H7 (cell line): ENCODE results near the gene SLC5A1. TPM values are rescaled to one million over a fixed set of nuclear protein-coding genes. Genes with fewer than 3 reads are reported as not detected.

Experiments
- DNase-seq: peaks from one replicate; pipeline ENCODE4 v3.0.0; 2012
- H3K27me3 ChIP-seq: 2 replicates; pipeline ENCODE4 v1.6.0; 2011; ENCODE audit warnings: mild to moderate bottlenecking, low read length; ENCODE audit not compliant: control insufficient read depth, insufficient read depth
- H3K36me3 ChIP-seq: replicated peaks from 2 replicates; pipeline ENCODE4 v1.5.1; 2011; ENCODE audit warnings: low read length; ENCODE audit not compliant: control insufficient read depth, insufficient read depth
- H3K4me3 ChIP-seq: 2 replicates; pipeline ENCODE4 v1.5.1; 2011; ENCODE audit warnings: low read depth, mild to moderate bottlenecking, control low read depth, low read length, moderate library complexity; ENCODE audit not compliant: insufficient read depth
- total RNA-seq: library from RNA; depleted of rRNA; stranded (reverse); fragments of >200 nt; shearing (Covaris generic); gene quantifications from 2 replicates; pipeline ENCODE4 v1.2.3, GENCODE V29; 2014

SLC5A1 gene
- total RNA-seq, 1 experiment from 2014 or later, result not detected

DNA sequence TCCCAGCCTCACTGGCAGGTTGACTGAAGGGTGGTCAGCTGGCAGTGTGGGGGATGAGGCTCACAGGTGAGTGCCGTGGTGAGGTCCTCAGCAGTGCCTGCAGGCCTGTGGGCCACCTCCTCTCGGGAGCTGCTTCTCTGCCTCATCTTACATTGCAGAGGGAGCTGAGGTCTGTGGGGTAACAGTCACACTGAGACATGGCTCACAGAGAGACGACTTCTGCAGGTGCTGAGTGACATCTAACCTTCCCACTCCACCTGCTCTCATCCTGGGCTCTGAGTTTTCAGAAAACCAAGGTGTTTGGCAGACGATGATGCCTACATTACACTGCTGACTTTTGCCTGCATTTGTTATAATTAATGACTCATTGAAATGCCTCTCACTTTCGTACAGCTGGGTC, 8.8 kb upstream of the SLC5A1 start:
- Histone ChIP-seq H3K27me3 (no peaks in the 10 kb centered on the region), H3K36me3 (no peaks in the 10 kb centered on the region), H3K4me3 (no peak overlapping the region)
- no peak for DNase-seq

DNA sequence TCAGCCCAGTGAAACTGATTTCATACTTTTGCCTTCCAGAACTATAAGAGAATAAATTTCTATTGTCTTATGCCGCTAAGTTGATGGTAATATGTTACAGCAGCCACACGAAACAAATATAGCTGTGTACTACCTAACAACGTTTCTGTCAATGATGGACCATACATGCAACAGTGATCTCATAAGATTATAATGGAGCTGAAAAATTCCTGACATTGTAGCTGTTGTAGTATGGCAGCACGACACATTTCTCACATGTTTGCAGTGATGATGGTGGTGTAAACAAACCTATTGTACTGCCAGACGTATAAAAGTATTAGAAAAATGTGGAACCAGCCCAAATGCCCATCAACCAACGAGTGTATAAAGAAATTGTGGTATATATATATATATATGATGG, 5.8 kb upstream of the SLC5A1 start:
- no peaks in the 10 kb centered on the region for H3K27me3 ChIP-seq
- no peak overlapping the region for H3K4me3 ChIP-seq
- no peak for DNase-seq
- H3K36me3 ChIP-seq, result no peaks in the 10 kb centered on the region

DNA sequence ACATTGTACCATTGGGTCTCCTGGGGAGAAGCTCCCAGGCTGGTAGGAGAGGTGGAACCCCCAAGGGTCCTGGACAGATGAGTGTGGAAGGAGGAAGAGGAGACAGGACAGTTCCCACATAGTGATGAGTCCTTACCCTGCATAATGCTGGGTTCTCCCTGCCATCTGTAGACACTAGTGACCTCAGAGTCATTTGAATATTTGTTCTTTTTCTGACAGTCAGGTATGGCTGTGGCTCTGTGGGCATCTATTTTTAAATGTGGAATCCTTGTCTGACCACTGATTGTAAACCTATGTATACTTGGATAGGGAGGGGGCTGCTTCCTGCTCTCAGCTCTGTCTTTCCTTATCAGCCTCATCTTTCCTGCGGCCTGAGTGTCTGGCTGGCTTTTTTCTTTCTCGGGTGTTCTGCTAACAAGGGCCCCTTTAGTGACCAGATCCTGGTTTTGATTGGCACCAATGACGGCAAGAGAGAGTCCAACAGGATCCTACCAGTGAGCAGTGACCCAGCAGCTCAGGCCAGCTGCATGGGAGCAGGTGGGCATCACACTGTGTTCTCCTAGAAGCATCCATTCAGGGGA, 2.6 kb upstream of the SLC5A1 start:
- Histone ChIP-seq H3K4me3 (no peak overlapping the region), H3K36me3 (no peaks in the 10 kb centered on the region), H3K27me3 (no peaks in the 10 kb centered on the region)
- DNase-seq, result no peak

DNA sequence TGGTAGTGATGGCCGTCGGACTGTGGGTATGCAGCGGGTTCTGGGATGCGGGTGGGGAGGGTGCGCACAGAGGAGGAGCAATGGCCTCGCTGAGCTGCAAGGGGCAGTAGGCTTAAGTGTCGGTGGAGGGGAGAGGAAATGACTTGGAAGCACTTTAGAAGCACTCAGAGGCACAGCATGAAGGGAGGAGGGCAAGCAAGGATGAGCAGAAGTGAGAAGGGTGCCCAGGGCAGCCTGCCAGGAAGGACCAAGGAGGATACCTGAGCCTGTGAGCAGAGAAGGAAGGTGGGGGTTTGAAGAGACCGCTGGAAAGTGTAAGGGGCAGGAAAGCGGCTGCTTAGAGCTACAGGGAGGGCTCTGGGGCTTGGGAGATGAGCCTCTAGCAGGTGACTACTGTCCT, 330 bp downstream of the SLC5A1 start:
- no peaks in the 10 kb centered on the region for H3K36me3 ChIP-seq
- H3K4me3 ChIP-seq, result no peak overlapping the region
- H3K27me3 ChIP-seq, result no peaks in the 10 kb centered on the region
- no peak for DNase-seq

DNA sequence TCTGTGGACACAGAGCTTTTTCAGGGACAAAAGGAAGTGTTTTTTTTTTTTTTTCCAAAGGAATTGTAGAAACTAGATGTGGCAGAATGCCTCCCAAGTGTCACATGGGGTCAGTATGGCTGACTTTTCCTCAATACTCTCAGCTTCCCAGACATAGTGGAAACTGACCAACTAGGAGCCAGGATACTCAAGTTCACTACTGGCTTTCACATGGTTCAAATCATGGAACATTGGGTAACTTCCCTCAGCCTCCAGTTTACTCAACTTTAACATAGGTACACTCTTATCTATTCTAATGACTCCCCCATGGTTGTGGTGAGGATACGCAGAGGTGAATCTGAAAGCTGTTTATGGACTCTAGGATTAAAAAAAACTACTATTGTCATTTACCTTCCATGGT, 1.4 kb downstream of the SLC5A1 start:
- DNase-seq, result no peak
- H3K36me3 ChIP-seq, result no peaks in the 10 kb centered on the region
- H3K27me3 ChIP-seq, result no peaks in the 10 kb centered on the region
- no peak overlapping the region for H3K4me3 ChIP-seq

DNA sequence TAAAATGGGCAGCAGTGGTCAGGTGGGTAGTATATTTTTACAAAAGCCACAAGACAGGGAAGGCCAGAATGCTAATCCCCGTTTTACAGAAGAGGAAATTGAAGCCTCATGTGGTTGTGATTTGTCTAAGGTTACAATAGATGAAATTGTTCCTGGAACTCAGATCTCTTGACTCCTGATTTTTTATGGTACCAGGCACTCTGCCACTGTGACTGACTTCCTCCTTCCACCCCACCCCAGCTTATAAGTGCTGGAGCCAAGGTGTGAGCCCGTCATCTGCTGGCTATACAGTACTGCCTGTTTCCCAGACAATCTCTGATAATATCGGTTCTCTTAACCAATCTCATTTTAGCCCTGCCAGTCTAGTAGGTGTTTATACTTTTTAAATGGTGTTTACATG, 1.9 kb downstream of the SLC5A1 start:
- no peaks in the 10 kb centered on the region for H3K36me3 ChIP-seq

DNA sequence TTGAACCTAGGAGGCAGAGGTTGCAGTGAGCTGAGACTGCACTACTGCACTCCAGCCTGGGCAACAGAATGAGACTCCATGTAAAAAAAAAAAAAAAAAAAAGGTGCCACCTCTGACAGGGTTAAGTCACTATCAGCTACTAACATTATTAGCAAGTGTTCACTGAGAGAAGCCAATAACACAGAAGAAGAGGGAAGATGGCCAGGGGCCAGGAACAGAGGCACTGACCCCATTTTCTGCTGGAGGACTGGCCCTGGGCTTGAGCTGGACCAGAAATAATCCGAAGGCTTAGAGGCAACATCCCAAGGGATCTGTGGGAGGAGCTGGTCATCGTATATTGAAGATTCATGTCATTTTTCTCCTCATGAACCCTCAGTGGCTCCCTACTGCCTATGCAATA, 5.0 kb downstream of the SLC5A1 start:
- no peaks in the 10 kb centered on the region for H3K36me3 ChIP-seq
- DNase-seq, result no peak
- H3K27me3 ChIP-seq, result no peaks in the 10 kb centered on the region; the same call in 1 of the 2 replicates
- H3K4me3 ChIP-seq, result no peak overlapping the region

More for the DNA sequence above, 1.9 kb downstream of the SLC5A1 start:
- no peak overlapping the region for H3K4me3 ChIP-seq
- no peak for DNase-seq
- no peaks in the 10 kb centered on the region; the same call in 1 of the 2 replicates for H3K27me3 ChIP-seq

DNA sequence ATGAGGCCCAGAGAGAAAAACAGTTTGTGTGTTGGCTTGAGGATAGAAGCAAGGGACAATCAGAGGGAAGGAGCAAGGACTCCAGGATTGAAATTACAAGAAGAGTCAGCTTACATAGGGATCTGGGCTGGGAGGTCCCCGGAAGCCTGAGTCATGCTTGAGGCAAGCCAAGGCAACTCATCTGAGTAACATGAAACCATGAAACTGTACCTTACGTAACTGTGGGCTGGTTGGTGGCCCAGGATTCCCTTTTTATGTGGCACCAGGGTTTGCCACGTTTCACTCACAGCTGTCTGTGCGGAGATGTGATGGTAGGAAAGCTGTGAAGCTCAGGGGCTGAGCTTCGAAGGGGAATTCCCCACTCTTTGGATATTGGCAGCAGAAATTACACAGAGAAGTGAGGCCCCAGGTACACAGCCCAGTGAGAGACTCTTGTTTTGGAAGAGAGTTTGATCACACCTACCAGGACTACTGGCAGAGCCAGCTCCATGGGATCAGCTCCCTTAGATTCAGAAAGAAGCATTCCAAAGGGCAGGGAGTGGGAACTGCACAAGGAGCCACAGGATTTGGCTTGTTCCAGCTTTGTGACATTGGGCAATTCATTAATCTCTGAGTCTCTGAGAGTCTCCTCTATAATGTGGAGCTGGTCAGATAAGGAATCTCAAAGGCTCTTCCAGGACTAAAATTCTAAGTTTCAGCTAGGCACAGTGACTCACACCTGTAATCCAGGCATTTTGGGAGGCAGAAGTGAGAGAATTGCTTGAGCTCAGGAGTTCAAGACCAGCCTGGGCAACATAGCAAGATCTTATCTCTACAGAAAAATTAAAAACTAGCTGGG, 7.8 kb downstream of the SLC5A1 start:
- H3K36me3 ChIP-seq, result no peaks in the 10 kb centered on the region
- DNase-seq, result no peak
- H3K27me3 ChIP-seq, result no peaks in the 10 kb centered on the region; the same call in 1 of the 2 replicates
- no peak overlapping the region for H3K4me3 ChIP-seq

DNA sequence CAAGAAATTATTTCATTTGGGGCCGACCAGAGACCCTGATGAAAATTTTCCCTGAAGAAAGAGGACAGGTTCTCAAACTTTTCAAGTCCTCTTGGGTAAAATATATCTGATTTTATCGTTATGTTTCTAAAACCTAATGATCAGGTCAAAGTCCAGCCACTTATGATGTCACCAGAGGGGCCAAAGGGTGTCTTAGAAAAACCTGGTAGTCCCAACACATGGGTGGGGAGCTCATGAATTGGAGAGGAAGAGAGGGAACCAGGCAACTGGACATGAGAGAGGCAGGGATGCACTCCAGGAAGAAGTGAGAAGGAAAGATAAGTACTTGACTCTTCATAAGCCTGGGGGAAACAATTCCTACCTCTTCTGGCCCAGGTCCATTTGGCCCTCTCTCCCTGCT, 9.2 kb downstream of the SLC5A1 start:
- H3K4me3 ChIP-seq, result no peak overlapping the region
- no peaks in the 10 kb centered on the region for H3K36me3 ChIP-seq
- H3K27me3 ChIP-seq, result no peaks in the 10 kb centered on the region; the same call in 1 of the 2 replicates
- DNase-seq, result no peak

DNA sequence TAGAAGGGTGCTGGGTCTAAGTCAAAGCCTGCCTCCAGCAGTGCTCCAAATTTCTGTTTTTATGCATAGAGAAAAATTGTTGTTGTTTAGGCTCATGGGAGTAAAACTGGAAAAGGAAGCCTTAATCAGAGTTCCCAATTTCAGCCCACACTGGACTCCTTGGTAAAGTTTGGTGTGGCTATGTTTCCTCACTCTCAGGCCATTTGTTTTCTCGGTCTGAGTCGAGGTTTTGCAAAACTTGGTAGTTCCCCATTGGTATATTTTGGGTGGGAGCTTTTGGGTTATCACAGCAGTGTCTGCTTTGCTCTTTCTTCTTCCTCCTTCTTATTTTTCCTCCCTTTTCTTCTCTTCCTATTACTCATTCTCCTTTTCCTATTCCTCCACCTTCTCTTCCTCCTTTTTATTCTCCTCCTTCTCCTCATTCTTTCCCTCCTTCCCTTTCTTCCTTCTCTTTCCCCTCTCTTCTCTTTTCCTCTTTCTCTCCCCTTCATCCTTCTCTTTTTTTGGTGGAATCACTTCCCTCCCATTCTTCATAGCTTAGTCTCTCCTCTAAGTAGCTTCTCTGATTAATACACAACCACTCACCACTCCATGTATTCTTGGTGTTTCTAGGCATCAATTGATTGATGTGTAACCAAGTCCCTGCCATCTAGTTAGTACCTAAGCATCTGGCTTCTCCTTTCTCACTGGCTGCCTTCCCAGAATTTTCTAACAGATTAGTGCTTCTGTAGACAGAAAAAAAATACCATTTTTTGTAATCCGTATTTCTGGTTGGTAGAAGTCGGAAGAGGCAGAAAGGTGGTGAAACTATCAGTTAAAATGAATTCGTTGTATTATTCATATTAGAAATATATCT, 10.1 kb downstream of the SLC5A1 start:
- no peak overlapping the region for H3K4me3 ChIP-seq
- H3K27me3 ChIP-seq, result no peaks in the 10 kb centered on the region; the same call in 1 of the 2 replicates
- no peaks in the 10 kb centered on the region for H3K36me3 ChIP-seq
- no peak for DNase-seq

DNA sequence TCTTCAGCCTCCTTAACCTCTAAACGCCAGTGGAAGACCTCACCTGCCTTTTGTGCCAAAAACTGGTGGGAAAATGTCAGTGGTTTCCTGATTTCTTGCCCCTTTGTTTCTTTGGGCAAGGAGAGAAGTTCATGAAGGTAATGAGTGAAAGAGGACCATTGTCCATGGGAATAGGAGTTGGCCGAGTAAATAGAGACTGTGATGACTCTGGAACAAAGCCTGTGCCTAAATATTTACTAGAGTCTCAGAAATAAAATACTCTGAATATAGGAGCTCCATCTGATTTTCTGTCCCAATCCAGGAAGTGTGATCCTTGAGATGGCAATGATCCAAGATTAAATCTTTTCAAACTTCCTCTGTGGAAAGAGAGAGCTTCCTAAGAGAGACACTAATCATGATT, 12.0 kb downstream of the SLC5A1 start:
- H3K36me3 ChIP-seq, result no peaks in the 10 kb centered on the region
- H3K4me3 ChIP-seq, result no peak overlapping the region
- DNase-seq, result no peak
- H3K27me3 ChIP-seq, result 0 out of 2 replicates have a peak, but pooled peaks cover 1% of the 10 kb centered on the region

DNA sequence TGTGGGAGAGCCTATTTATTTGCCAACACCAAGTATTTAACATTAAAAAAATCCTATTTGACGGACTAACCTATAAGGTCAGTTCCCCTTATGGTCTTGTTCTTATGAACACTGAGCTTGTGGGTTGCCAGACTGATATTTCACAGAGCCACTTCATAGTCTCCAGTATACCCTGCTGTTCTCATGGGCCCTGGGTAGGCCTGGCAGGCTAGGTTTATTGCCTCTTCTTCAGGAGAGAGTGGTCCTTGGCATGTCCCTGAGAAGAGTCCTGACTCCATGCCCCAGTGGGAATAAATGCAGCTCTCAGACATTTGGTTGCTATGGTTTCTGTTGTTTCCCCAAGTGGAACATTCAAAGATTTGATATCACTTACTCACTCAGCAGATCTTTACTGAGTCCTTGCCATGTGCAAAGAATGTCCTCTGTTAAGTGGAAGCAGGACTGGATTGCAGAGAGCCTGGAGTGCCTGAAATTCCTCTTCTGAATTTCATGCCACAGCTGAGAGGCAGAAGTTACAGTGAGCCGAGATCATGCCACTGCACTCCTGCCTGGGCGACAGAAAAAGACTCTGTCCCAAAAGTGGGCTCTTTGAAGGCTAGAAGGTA, 15.7 kb downstream of the SLC5A1 start:
- 0 out of 2 replicates have a peak, but pooled peaks cover 1% of the 10 kb centered on the region for H3K27me3 ChIP-seq
- DNase-seq, result no peak
- H3K4me3 ChIP-seq, result no peak overlapping the region
- H3K36me3 ChIP-seq, result no peaks in the 10 kb centered on the region

DNA sequence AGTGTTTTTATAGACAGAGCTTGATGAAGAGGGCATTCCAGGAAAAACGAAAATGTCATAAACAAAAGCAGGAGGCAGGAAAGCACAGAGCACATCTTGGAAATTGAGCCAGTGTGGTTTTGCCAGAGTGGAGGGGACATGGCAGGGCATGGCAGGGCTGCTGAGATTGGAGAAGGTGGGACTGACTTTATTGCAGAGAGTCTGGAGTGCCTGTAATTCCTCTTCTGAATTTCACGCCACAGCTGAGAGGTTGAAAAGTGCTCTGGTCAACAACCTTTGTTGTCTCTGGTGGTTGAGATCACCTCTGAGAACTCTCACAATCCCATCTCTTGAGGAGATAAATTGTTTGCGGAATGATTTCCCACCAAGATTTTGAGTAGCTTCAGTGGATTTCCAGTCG, 16.4 kb downstream of the SLC5A1 start:
- Histone ChIP-seq H3K36me3 (no peaks in the 10 kb centered on the region), H3K4me3 (no peak overlapping the region), H3K27me3 (0 out of 2 replicates have a peak, but pooled peaks cover 1% of the 10 kb centered on the region)
- DNase-seq, result no peak

DNA sequence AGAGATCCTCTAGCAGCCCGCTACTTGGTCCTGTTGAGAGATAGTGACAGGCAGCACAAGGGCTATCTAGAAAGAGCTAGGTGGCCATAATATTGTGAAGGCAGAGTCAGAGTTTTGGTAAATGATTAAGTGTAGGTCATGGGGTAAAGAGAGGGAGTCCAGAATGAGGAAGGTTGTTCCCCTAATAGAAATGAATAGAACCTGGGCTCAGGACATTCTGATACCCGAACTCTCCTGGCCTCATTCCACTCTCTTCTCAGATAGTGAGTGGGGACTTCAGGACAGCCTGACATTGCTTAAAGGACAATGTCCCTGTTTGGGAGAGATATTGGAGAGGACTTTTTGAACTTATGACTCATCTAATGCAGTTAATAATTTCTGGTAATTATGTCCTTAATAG, 20.6 kb downstream of the SLC5A1 start:
- no peak for DNase-seq
- H3K36me3 ChIP-seq, result no peaks in the 10 kb centered on the region
- peaks cover 1% of the 10 kb centered on the region; the same call in 1 of the 2 replicates for H3K27me3 ChIP-seq
- H3K4me3 ChIP-seq, result no peak overlapping the region
